ENCODE results near the gene IGFBP3. TPM values are rescaled to one million over a fixed set of nuclear protein-coding genes. Genes with fewer than 3 reads are reported as not detected.

IGFBP3 gene
- total RNA-seq, 8 experiments from 2014 or later: 0.92 to 187 (median 3.3) TPM; not detected in 2

DNA sequence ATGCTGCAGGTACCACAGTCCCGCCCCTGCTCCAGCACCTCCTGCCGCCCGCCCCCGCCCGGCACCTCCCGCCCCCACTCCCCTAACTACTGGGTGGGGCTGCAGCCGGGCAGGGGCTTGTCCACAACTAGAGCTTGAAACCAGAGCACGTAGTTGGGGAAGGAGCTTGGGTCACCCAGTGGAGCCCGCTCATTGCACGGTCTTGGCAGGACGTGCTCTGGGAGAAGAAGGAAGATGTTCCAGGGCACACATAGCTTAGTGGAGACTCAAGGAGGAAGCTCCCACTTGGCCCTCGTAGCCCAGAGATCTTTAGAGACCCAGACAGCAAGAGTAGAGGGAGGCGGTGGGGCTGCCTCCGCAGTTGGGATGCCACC is 32.1 kb downstream of the IGFBP3 start:
- WGBS, 10 experiments: 47 to 90% (median 90%) methylated on average over 2 to 4 of the region's 14 CpGs; no CpG with 5 or more reads in 7 of the 10 experiments
- in situ Hi-C loops (cut with MboI; ENCODE audit: low pct_unique_long_range_greater_than_20kb in 2 of 9, low sequenced_read_pairs in 9 of 9, unreplicated experiment in 9 of 9): no loop called here
- H3K27ac ChIP-seq: no peak overlapping the region
- H3K4me3 ChIP-seq: peak overlapping the region; percentile 23 to 36 (median 33)
- peaks cover 0 to 3% of the 10 kb centered on the region in 2 donors for H3K4me1 ChIP-seq (replicated peaks in 1 of 2)
- ATAC-seq (replicated peaks in 6 of 8): peak in 2 of 8 experiments; percentile 13 to 37

DNA sequence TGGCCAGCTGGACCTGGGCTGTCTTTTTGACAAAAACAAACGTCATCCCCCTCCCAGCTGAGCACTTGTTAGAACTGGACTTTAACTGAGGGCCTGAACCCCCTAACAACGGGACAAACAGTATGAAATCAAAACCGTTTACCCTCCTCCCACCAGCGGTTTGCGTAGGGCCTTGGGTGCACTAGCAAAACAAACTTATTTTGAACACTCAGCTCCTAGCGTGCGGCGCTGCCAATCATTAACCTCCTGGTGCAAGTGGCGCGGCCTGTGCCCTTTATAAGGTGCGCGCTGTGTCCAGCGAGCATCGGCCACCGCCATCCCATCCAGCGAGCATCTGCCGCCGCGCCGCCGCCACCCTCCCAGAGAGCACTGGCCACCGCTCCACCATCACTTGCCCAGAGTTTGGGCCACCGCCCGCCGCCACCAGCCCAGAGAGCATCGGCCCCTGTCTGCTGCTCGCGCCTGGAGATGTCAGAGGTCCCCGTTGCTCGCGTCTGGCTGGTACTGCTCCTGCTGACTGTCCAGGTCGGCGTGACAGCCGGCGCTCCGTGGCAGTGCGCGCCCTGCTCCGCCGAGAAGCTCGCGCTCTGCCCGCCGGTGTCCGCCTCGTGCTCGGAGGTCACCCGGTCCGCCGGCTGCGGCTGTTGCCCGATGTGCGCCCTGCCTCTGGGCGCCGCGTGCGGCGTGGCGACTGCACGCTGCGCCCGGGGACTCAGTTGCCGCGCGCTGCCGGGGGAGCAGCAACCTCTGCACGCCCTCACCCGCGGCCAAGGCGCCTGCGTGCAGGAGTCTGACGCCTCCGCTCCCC is 32.7 kb downstream of the IGFBP3 start, which contains the start of gene IGFBP1:
Gene IGFBP1, plus strand, starts transcription at position 304 of the 808 bp plus-strand sequence. Its CDS starts 165 bp downstream, at position 469.
- Histone ChIP-seq H3K4me3 (peak within 1 kb of the TSS; percentile 23 to 36 (median 33)), H3K27ac (no peak within 1 kb of the TSS), H3K4me1 (replicated peaks in 1 of 2) (peaks cover 0 to 3% of the 10 kb centered on the region in 2 donors)
- peak; percentile 54 to 86 (median 80) for ATAC-seq (replicated peaks in 6 of 8)
- WGBS, 10 experiments: 0 to 39% (median 13%) methylated on average over 1 to 25 of the region's 73 CpGs; no CpG with 5 or more reads in 1 of the 10 experiments
- in situ Hi-C loops (cut with MboI; ENCODE audit: low pct_unique_long_range_greater_than_20kb in 2 of 9, low sequenced_read_pairs in 9 of 9, unreplicated experiment in 9 of 9): no loop called here

DNA sequence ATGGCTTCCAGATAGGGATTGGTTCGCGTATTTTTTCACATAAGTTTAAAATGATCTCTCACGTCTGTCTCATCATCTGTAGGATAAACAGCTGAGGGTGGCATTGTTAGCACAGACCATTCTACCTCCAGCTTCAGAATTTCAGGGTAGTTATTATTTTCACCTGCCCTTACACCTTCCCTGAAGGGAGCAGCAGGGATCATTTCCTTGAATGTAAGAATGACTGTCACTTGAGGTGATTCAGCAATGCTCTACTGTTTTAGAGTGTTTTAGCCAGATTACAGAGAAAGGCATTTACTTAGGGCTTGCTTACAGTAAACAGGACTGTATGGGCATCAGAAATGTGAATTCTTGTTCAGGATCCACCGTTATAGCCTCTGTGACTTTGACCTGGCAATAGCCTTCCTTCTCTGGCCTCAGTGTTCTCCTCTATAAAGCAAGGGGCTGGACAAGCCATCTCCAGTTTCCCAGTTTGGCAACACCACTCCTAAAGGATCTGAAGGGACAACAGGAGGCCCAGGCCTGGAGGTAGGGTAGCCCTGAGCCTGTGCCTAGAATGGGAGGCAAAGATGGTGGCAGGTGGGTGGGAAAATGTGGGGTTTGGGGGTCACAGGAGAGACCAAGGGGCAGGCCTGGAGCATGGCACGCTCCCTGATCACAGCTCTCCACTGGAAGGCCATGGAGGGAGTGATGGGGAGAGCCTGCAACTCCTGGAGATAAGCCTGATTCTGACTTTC is 34.0 kb downstream of the IGFBP3 start:
- in situ Hi-C loops (cut with MboI; ENCODE audit: low pct_unique_long_range_greater_than_20kb in 2 of 9, low sequenced_read_pairs in 9 of 9, unreplicated experiment in 9 of 9): no loop called here
- no peak overlapping the region for H3K4me3 ChIP-seq
- WGBS, 10 experiments: 88 to 100% (median 93%) methylated on average over 1 to 5 of the region's 5 CpGs; no CpG with 5 or more reads in 4 of the 10 experiments
- no peak overlapping the region for H3K27ac ChIP-seq
- no peak for ATAC-seq (replicated peaks in 6 of 8)
- H3K4me1 ChIP-seq (replicated peaks in 1 of 2): peaks cover 0 to 3% of the 10 kb centered on the region in 2 donors

DNA sequence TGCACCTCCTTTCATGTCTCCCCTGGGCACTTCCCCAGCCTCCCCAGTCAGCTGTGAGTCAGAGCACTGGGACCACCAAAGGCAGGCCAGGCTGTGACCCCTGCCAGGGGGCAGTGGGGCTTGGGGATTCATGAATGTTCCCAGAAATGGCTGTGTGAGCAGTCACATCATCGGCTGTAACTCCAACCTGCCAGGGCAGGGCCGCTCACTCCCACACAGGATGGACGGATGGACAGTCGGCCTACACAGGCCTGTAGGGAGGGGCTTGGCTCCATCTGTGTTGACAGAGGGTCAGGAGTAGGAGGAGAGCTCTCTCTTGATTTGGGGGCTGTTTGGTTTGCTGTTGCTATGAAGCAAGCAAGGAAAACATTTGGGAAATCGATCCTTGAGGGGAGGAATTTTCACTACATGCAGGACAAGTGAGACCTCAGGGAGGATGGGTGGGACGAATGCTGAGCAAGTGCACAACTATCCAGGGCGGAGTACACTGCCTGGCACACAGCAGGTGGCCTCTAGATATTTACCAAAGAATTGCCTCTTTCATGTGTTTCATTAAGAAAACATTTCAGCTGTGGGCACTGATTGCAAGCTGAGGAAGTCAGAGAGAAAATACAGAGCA is 35.7 kb downstream of the IGFBP3 start:
- WGBS, 10 experiments: 37 to 91% (median 43%) methylated on average over 1 to 4 of the region's 7 CpGs; no CpG with 5 or more reads in 6 of the 10 experiments
- in situ Hi-C loops (cut with MboI; ENCODE audit: low pct_unique_long_range_greater_than_20kb in 2 of 9, low sequenced_read_pairs in 9 of 9, unreplicated experiment in 9 of 9): no loop called here
- Histone ChIP-seq H3K4me1 (replicated peaks in 1 of 2) (peaks cover 0 to 3% of the 10 kb centered on the region in 2 donors), H3K27ac (no peak overlapping the region), H3K4me3 (no peak overlapping the region)
- ATAC-seq (replicated peaks in 6 of 8): peak in 3 of 8 experiments; percentile 42 to 60 (median 55)

DNA sequence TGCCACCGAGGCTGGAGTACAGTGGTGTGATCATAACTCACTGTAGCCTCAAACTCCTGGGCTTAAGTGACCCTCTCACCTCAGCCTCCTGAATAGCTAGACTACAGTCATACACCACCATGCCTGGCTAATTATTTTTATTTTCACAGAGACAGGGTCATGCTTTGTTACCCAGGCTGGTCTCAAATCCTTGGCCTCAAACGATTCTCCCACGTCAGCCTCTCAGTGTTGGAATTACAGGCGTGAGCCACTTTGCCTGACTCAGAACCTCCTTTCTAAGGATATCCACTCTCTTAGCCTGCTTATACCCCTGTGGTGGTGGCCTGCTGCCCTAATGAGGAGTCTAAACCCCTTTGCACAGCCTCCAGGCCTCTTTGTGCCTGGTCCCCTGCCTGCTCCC is 36.9 kb downstream of the IGFBP3 start:
- Histone ChIP-seq H3K4me3 (no peak overlapping the region), H3K4me1 (replicated peaks in 1 of 2) (peaks cover 0 to 3% of the 10 kb centered on the region in 2 donors), H3K27ac (no peak overlapping the region)
- ATAC-seq (replicated peaks in 6 of 8): no peak
- in situ Hi-C loops (cut with MboI; ENCODE audit: low pct_unique_long_range_greater_than_20kb in 2 of 9, low sequenced_read_pairs in 9 of 9, unreplicated experiment in 9 of 9): no loop called here
- WGBS, 10 experiments: 50 to 100% (median 80%) methylated on average over 1 to 4 of the region's 4 CpGs; no CpG with 5 or more reads in 1 of the 10 experiments

DNA sequence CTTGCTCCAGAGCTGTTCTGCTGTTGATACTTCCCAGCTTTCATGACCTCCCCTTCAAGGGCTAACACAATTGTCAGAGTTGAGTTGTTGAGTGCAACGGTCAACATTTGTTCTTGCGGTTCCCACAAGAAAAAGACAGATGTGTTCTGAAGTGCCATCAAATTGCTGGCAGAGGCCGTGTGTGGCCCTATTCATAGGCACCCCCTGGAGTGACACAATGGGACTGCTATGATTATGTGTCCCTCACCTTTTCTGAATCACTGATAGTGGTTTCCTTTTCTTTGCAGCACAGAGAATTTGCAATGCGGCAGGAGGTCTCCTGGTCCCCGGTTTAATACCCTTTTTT is 38.6 kb downstream of the IGFBP3 start:
- in situ Hi-C loops (cut with MboI; ENCODE audit: low pct_unique_long_range_greater_than_20kb in 2 of 9, low sequenced_read_pairs in 9 of 9, unreplicated experiment in 9 of 9): no loop called here
- Histone ChIP-seq H3K27ac (no peak overlapping the region), H3K4me1 (replicated peaks in 1 of 2) (no peaks in the 10 kb centered on the region), H3K4me3 (no peak overlapping the region)
- no peak for ATAC-seq (replicated peaks in 6 of 8)
- 30 to 100% (median 57%) methylated on average over 1 to 4 of the region's 5 CpGs; no CpG with 5 or more reads in 2 of the 10 experiments for WGBS, 10 experiments

DNA sequence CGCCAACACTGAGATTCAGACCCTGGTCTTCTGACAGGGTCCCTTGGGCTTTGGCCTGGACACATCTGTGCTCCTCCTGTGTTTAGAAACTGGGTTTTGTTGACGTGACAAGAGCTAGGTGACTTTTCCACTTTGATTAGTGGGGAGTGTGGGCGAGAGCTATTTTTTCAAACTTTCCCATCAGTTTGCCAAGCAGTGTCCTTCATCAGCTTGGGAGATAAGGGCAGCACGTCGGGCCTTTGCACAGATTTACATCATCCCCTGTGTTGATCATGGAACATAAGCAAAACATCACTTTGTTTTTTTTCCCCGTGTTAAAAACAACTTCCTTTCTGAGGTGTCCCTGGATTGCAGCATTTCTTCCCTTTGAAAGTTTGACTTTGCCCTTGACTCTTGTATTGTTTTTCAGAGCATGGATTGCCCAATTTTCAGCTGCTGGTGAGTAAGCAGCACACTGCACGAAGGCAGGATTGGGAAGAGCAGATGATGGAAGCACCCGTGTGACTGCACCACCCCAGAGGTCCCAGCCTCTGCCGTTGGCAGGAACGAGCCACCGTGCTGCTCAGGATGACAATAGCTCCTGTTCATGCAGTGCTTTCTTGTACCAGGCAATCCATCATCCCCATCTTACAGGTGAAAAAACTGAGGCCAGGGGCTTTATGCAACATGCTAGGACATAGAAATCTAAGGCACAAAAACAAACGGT is 39.2 kb downstream of the IGFBP3 start:
- in situ Hi-C loops (cut with MboI; ENCODE audit: low pct_unique_long_range_greater_than_20kb in 2 of 9, low sequenced_read_pairs in 9 of 9, unreplicated experiment in 9 of 9): no loop called here
- 30 to 100% (median 69%) methylated on average over 1 to 8 of the region's 12 CpGs; no CpG with 5 or more reads in 2 of the 10 experiments for WGBS, 10 experiments
- no peaks in the 10 kb centered on the region for H3K4me1 ChIP-seq (replicated peaks in 1 of 2)
- ATAC-seq (replicated peaks in 6 of 8): peak in 2 of 8 experiments; percentile 19 to 39
- no peak overlapping the region for H3K27ac ChIP-seq
- H3K4me3 ChIP-seq: no peak overlapping the region

DNA sequence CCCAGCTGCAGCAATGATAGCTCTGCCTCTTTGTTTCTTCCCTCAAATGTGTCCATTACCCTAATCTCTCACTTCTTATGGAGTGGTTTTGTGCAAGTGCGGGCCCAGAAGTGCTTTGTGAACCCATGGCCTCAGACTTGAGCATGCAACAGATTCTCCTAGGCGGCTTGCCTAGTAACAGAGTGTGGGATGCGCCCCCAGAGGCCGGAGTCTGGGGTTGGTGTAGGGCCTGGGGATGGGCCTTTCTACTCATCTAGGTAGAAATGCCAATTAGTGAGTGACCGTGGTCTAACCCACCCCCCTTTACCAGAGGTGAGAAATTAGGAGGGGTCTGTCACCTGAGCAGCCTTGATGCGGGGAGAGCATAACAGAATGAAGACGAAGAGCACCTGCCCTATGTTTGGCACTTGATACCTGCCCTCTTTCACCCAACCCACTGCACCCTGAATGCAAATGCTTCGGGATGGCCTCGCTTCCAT is 39.8 kb downstream of the IGFBP3 start:
- no peak for ATAC-seq (replicated peaks in 6 of 8)

DNA sequence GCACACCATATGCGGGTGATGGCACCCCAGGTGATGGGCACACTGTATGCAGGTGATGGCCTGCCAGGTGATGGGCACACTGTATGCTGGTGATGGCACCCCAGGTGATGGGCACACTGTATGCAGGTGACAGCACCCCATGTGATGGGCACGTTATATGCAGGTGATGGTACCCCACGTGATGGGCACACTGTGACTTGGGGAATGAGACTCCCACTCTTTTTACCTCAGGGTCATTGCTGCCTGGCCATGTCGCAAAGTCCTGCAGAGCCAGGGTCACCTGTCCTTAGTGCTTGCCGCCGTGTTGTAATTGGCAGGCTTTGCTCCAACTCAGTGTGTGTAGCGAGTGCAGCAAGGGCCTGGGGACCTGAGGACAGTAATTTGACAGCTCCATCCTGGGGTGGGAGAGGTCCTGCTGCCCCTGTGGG is 40.6 kb downstream of the IGFBP3 start:
- in situ Hi-C loops (cut with MboI; ENCODE audit: low pct_unique_long_range_greater_than_20kb in 2 of 9, low sequenced_read_pairs in 9 of 9, unreplicated experiment in 9 of 9): no loop called here
- ATAC-seq (replicated peaks in 6 of 8): no peak
- no peak overlapping the region for H3K4me3 ChIP-seq
- no peaks in the 10 kb centered on the region for H3K4me1 ChIP-seq (replicated peaks in 1 of 2)
- WGBS, 10 experiments: 17 to 93% (median 78%) methylated on average over 1 to 7 of the region's 7 CpGs; no CpG with 5 or more reads in 4 of the 10 experiments
- no peak overlapping the region for H3K27ac ChIP-seq

More for the DNA sequence above, 39.8 kb downstream of the IGFBP3 start:
- 60 to 100% (median 88%) methylated on average over 1 to 6 of the region's 9 CpGs; no CpG with 5 or more reads in 3 of the 10 experiments for whole genome bisulfite sequencing, 10 experiments
- in situ Hi-C loops (cut with MboI; ENCODE audit: low pct_unique_long_range_greater_than_20kb in 2 of 9, low sequenced_read_pairs in 9 of 9, unreplicated experiment in 9 of 9): no loop called here
- no peak overlapping the region for H3K4me3 ChIP-seq
- H3K27ac ChIP-seq: no peak overlapping the region
- no peaks in the 10 kb centered on the region for H3K4me1 ChIP-seq (replicated peaks in 1 of 2)

DNA sequence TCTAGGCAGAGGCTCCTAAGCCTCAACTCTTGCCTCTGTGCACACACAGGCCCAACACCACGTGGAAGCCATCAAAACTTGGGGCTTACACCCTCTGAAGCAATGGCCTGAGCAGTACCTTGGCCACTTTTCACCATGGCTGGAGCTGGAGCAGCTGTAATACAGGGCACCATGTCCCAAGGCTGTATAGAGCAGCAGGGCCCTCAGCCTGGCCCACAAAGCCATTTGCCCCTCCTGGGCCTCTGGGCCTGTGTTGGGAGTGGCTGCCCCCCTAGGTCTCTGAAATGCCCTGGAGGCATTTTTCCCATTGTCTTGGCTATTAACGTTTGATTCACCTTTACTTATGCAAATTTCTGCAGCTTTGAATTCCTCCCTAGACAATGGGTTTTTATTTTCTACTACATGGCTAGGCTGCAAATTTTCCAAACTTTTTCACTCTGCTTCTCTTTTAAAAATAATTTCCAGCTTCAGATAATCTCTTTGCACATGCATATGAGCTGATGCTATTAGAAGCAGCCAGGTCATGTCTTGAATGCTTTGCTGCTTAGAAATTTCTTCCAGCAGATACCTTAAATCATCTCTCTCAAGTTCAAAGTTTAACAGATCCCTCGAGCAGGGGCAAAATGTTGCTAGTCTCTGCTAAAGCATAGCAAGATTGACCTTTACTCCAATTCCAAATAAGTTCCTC is 42.5 kb downstream of the IGFBP3 start:
- Histone ChIP-seq H3K4me1 (replicated peaks in 1 of 2) (no peaks in the 10 kb centered on the region), H3K27ac (no peak overlapping the region), H3K4me3 (no peak overlapping the region)
- 0 to 81% (median 22%) methylated on average over 1 to 3 of the region's 3 CpGs; no CpG with 5 or more reads in 1 of the 10 experiments for WGBS, 10 experiments
- ATAC-seq (replicated peaks in 6 of 8): no peak
- in situ Hi-C loops (cut with MboI; ENCODE audit: low pct_unique_long_range_greater_than_20kb in 2 of 9, low sequenced_read_pairs in 9 of 9, unreplicated experiment in 9 of 9): no loop called here

DNA sequence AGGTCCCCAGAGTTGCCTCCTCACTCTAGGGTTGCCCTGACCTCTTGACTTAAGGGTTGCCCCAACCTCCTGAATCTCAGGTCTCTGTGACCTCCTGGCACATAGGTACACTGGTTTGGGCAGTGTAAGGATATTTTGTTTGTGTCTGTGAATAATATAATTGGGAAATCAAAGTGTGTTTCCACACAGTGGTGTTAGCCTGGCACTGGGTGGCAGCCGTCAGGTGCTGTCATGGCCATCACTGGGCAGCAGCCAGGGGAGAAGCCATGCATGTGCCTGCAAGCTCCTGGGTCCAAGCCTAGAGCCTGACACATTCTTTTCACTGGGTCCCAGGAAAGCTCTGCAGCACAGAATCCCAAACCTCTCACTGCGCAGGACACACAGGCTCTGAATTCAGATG is 44.6 kb downstream of the IGFBP3 start:
- 51 to 100% (median 100%) methylated on average over 1 to 2 of the region's 2 CpGs; no CpG with 5 or more reads in 6 of the 10 experiments for WGBS, 10 experiments
- no peak overlapping the region for H3K4me3 ChIP-seq
- H3K27ac ChIP-seq: no peak overlapping the region
- no peak for ATAC-seq (replicated peaks in 6 of 8)
- no peaks in the 10 kb centered on the region for H3K4me1 ChIP-seq (replicated peaks in 1 of 2)
- in situ Hi-C loops (cut with MboI; ENCODE audit: low pct_unique_long_range_greater_than_20kb in 2 of 9, low sequenced_read_pairs in 9 of 9, unreplicated experiment in 9 of 9): no loop called here

Data from motor neuron (in vitro differentiated cells).